DND-41 (cell line): Measurements from ENCODE around the gene AMN1.
"Not testable (repeated sequence)": the region's sequence is repeated elsewhere in the genome, so short reads cannot be mapped to it uniquely, and the experiment has no call there.

Experiments used
- ATAC-seq: fragments of 200-7000 bp; cut with Tn5 transposase; 3 replicates; pipeline ENCODE4 v1.9.1; 2021; ENCODE audit warnings: low read depth; ENCODE audit not compliant: insufficient read depth
- DNase-seq: peaks from one replicate; pipeline ENCODE4 v3.0.0-alpha.2; 2020
- H2AFZ ChIP-seq: 2 replicates; pipeline ENCODE4 v1.6.0; 2012; ENCODE audit warnings: low read depth, low read length
- H3K27ac ChIP-seq: 2 replicates; pipeline ENCODE4 v1.5.1; 2012; ENCODE audit warnings: low read length, inconsistent platforms
- H3K27me3 ChIP-seq: fragments of 200-600 bp; sonication (generic); 2 replicates; pipeline ENCODE4 v1.6.0; 2012; ENCODE audit warnings: low read length, mild to moderate bottlenecking, inconsistent platforms; ENCODE audit not compliant: insufficient read depth, poor library complexity
- H3K36me3 ChIP-seq: 2 replicates; pipeline ENCODE4 v1.5.1; 2012; ENCODE audit warnings: low read length, inconsistent platforms; ENCODE audit not compliant: insufficient read depth
- H3K4me1 ChIP-seq: 2 replicates; pipeline ENCODE4 v1.5.1; 2012; ENCODE audit warnings: mild to moderate bottlenecking, low read length; ENCODE audit not compliant: insufficient read depth
- H3K4me2 ChIP-seq: 2 replicates; pipeline ENCODE4 v1.6.0; 2012; ENCODE audit warnings: mild to moderate bottlenecking, moderate library complexity, low read length, inconsistent platforms; ENCODE audit not compliant: insufficient read depth
- H3K4me3 ChIP-seq, 2 experiments: fragments of 200-600 bp in 1 of 2; shearing (Covaris generic) in 1 of 2; 2 replicates each; pipeline ENCODE4 v1.5.1; 2012 to 2016; ENCODE audit warnings: inconsistent platforms in 2 of 2, low read length in 2 of 2, mild to moderate bottlenecking in 2 of 2, low read depth in 1 of 2, moderate library complexity in 1 of 2
- H3K79me2 ChIP-seq: 2 replicates; pipeline ENCODE4 v1.6.0; 2012; ENCODE audit warnings: low read length, inconsistent platforms; ENCODE audit not compliant: insufficient read depth
- H3K9ac ChIP-seq: 2 replicates; pipeline ENCODE4 v1.6.0; 2012; ENCODE audit warnings: low read depth, mild to moderate bottlenecking, inconsistent platforms, low read length, moderate library complexity
- H3K9me3 ChIP-seq: 2 replicates; pipeline ENCODE4 v1.5.1; 2012; ENCODE audit warnings: low read length, moderate library complexity, mild to moderate bottlenecking, inconsistent platforms; ENCODE audit not compliant: insufficient read depth, severe bottlenecking
- H4K20me1 ChIP-seq: 2 replicates; pipeline ENCODE4 v1.6.0; 2012; ENCODE audit warnings: low read length; ENCODE audit not compliant: insufficient read depth
- CTCF ChIP-seq: IDR thresholded peaks from 2 replicates; pipeline ENCODE4 v1.5.1; 2012; ENCODE audit warnings: borderline replicate concordance, low read length, moderate library complexity, mild to moderate bottlenecking; ENCODE audit not compliant: poor library complexity, severe bottlenecking; ENCODE audit errors: extremely low read depth
- EZH2 ChIP-seq: IDR thresholded peaks from 3 replicates; pipeline ENCODE4 v1.6.1; 2012; ENCODE audit warnings: borderline replicate concordance, low read depth, mild to moderate bottlenecking, moderate library complexity, low read length, inconsistent platforms; ENCODE audit not compliant: severe bottlenecking

Gene AMN1

GRCh38 chr12:31759632-31760459 is 31.0 kb upstream of the AMN1 start:
- Histone ChIP-seq H3K4me1 (peaks cover 4% of the 10 kb centered on the region; the same call in 1 of the 2 replicates), H3K79me2 (no peaks in the 10 kb centered on the region), H3K9ac (no peak overlapping the region), H3K27me3 (no peaks in the 10 kb centered on the region), H3K9me3 (no peaks in the 10 kb centered on the region), H4K20me1 (no peaks in the 10 kb centered on the region), H3K27ac (no peak overlapping the region), H3K36me3 (no peaks in the 10 kb centered on the region), H3K4me3 (no peak overlapping the region), H2AFZ (no peak overlapping the region), H3K4me2 (no peak overlapping the region)
- ATAC-seq (peak; percentile 74), DNase-seq (no peak)
- no peak for TF ChIP-seq CTCF
- TF ChIP-seq EZH2, result no peak

GRCh38 chr12:31758297-31758696 is 29.5 kb upstream of the AMN1 start:
- not testable (repeated sequence) for H3K79me2 ChIP-seq, H4K20me1 ChIP-seq, H3K4me1 ChIP-seq, H3K9me3 ChIP-seq, H3K27ac ChIP-seq, H3K4me3 ChIP-seq, ATAC-seq, H3K27me3 ChIP-seq, H3K36me3 ChIP-seq, H3K4me2 ChIP-seq, H3K9ac ChIP-seq, H2AFZ ChIP-seq, DNase-seq

GRCh38 chr12:31756977-31757420 is 28.2 kb upstream of the AMN1 start:
- no peak overlapping the region for H3K4me3 ChIP-seq
- no peaks in the 10 kb centered on the region for H3K27me3 ChIP-seq
- ATAC-seq (no peak), DNase-seq (no peak)
- no peak overlapping the region for H3K9ac ChIP-seq
- no peaks in the 10 kb centered on the region for H3K79me2 ChIP-seq
- H3K9me3 ChIP-seq, result no peaks in the 10 kb centered on the region
- TF ChIP-seq EZH2 (no peak), CTCF (no peak)
- H3K36me3 ChIP-seq, result no peaks in the 10 kb centered on the region
- no peak overlapping the region for H3K27ac ChIP-seq
- no peak overlapping the region for H3K4me2 ChIP-seq
- peaks cover 17% of the 10 kb centered on the region for H3K4me1 ChIP-seq
- no peak overlapping the region for H2AFZ ChIP-seq
- H4K20me1 ChIP-seq, result no peaks in the 10 kb centered on the region

GRCh38 chr12:31752450-31752849 is 23.6 kb upstream of the AMN1 start:
- ATAC-seq, result peak; percentile 76
- Histone ChIP-seq H3K27ac (peak overlapping the region; percentile 80), H3K27me3 (no peaks in the 10 kb centered on the region), H3K4me2 (peak overlapping the region; percentile 50), H4K20me1 (no peaks in the 10 kb centered on the region), H2AFZ (peak overlapping the region; percentile 20), H3K9ac (peak overlapping the region; percentile 26), H3K36me3 (no peaks in the 10 kb centered on the region), H3K4me3 (peak overlapping the region in 1 of 2 experiments; percentile 18; a peak in 1 of 4 replicates), H3K79me2 (no peaks in the 10 kb centered on the region), H3K4me1 (peaks cover 44% of the 10 kb centered on the region), H3K9me3 (peaks cover 9% of the 10 kb centered on the region)
- TF ChIP-seq CTCF (no peak), EZH2 (no peak)
- peak; percentile 59 for DNase-seq
